DOHH2 (cell line): Measurements from ENCODE around the gene CACNG8.

Experiments used
- H3F3A ChIP-seq: fragments of 200-600 bp; sonication (generic), shearing (Covaris generic); 2 replicates; pipeline ENCODE4 v1.6.0; 2016; ENCODE audit warnings: antibody characterized with exemption, mild to moderate bottlenecking; ENCODE audit not compliant: control insufficient read depth, insufficient read depth
- H3K27ac ChIP-seq: fragments of 200-600 bp; sonication (generic); 2 replicates; pipeline ENCODE4 v1.5.1; 2014; ENCODE audit warnings: low read depth, mild to moderate bottlenecking, low read length, moderate library complexity
- H3K27me3 ChIP-seq: fragments of 200-600 bp; sonication (generic); 2 replicates; pipeline ENCODE4 v1.6.1; 2014; ENCODE audit warnings: mild to moderate bottlenecking, low read length, mixed read lengths; ENCODE audit not compliant: control insufficient read depth
- H3K36me3 ChIP-seq: fragments of 200-600 bp; sonication (generic); 2 replicates; pipeline ENCODE4 v1.6.1; 2014; ENCODE audit warnings: mild to moderate bottlenecking, low read length, moderate library complexity, mixed read lengths; ENCODE audit not compliant: control insufficient read depth
- H3K4me1 ChIP-seq: fragments of 200-600 bp; sonication (generic); 2 replicates; pipeline ENCODE4 v1.6.1; 2014; ENCODE audit warnings: mild to moderate bottlenecking, low read length, mixed read lengths; ENCODE audit not compliant: control insufficient read depth
- H3K4me2 ChIP-seq: fragments of 200-600 bp; sonication (generic); 2 replicates; pipeline ENCODE4 v1.6.0; 2014; ENCODE audit warnings: mild to moderate bottlenecking, low read length, moderate library complexity
- H3K4me3 ChIP-seq: fragments of 200-600 bp; sonication (generic); 2 replicates; pipeline ENCODE4 v1.5.1; 2014; ENCODE audit warnings: mild to moderate bottlenecking, low read length, mixed read lengths
- H3K79me2 ChIP-seq: fragments of 200-600 bp; sonication (generic); 2 replicates; pipeline ENCODE4 v1.6.1; 2014; ENCODE audit warnings: mild to moderate bottlenecking, low read length, mixed read lengths; ENCODE audit not compliant: control insufficient read depth
- H3K9me2 ChIP-seq: fragments of 200-600 bp; sonication (generic); replicated peaks from 2 replicates; pipeline ENCODE4 v1.6.1; 2014; ENCODE audit warnings: mild to moderate bottlenecking, low read length, mixed read lengths; ENCODE audit not compliant: control insufficient read depth
- H3K9me3 ChIP-seq: fragments of 200-600 bp; sonication (generic); 2 replicates; pipeline ENCODE4 v1.6.1; 2014; ENCODE audit warnings: antibody characterized with exemption, low read length, mixed read lengths; ENCODE audit not compliant: control insufficient read depth, insufficient read depth
- H4K20me1 ChIP-seq: fragments of 200-600 bp; sonication (generic); 2 replicates; pipeline ENCODE4 v1.6.0; 2014; ENCODE audit warnings: low read depth, mild to moderate bottlenecking, antibody characterized with exemption, low read length, moderate library complexity; ENCODE audit not compliant: control insufficient read depth, insufficient read depth
- CTCF ChIP-seq: fragments of 200-600 bp; sonication (generic); IDR thresholded peaks from one replicate; pipeline ENCODE4 v1.5.1; 2014; ENCODE audit warnings: antibody characterized with exemption, mild to moderate bottlenecking, low read depth, low read length; ENCODE audit not compliant: poor library complexity, severe bottlenecking
- EZH2phosphoT487 ChIP-seq: fragments of 200-600 bp; sonication (generic); IDR thresholded peaks from 2 replicates; pipeline ENCODE4 v1.6.1; 2017; ENCODE audit warnings: borderline replicate concordance, mild to moderate bottlenecking, antibody characterized with exemption, low read length, moderate library complexity, mixed read lengths

The CACNG8 gene

GRCh38 chr19:53992211-53992610, 29.5 kb downstream of the CACNG8 start:
- Histone ChIP-seq H3K36me3 (no peaks in the 10 kb centered on the region), H3K27me3 (no peaks in the 10 kb centered on the region), H3K4me1 (no peaks in the 10 kb centered on the region), H3K79me2 (no peaks in the 10 kb centered on the region), H3K27ac (no peak overlapping the region), H3K4me3 (no peak overlapping the region), H3F3A (no peaks in the 10 kb centered on the region), H3K4me2 (no peak overlapping the region), H3K9me3 (no peaks in the 10 kb centered on the region), H4K20me1 (no peaks in the 10 kb centered on the region), H3K9me2 (no peaks in the 10 kb centered on the region)
- TF ChIP-seq CTCF (no peak), EZH2phosphoT487 (no peak)

- Histone ChIP-seq H3K9me3 (no peaks in the 10 kb centered on the region), H3K4me2 (no peak overlapping the region), H3F3A (no peaks in the 10 kb centered on the region), H3K9me2 (no peaks in the 10 kb centered on the region), H4K20me1 (no peaks in the 10 kb centered on the region), H3K79me2 (no peaks in the 10 kb centered on the region), H3K27ac (no peak overlapping the region), H3K4me3 (no peak overlapping the region), H3K36me3 (no peaks in the 10 kb centered on the region), H3K4me1 (no peaks in the 10 kb centered on the region), H3K27me3 (no peaks in the 10 kb centered on the region)
- TF ChIP-seq EZH2phosphoT487 (no peak), CTCF (no peak)
These were observed 30.1 kb downstream of the CACNG8 start for GRCh38 chr19:53992815-53993214.

- TF ChIP-seq EZH2phosphoT487 (no peak), CTCF (no peak)
- Histone ChIP-seq H3K79me2 (no peaks in the 10 kb centered on the region), H4K20me1 (no peaks in the 10 kb centered on the region), H3K4me2 (no peak overlapping the region), H3K4me1 (no peaks in the 10 kb centered on the region), H3K27ac (no peak overlapping the region), H3K9me2 (no peaks in the 10 kb centered on the region), H3F3A (no peaks in the 10 kb centered on the region), H3K9me3 (no peaks in the 10 kb centered on the region), H3K27me3 (no peaks in the 10 kb centered on the region), H3K4me3 (no peak overlapping the region), H3K36me3 (no peaks in the 10 kb centered on the region)
These were observed 30.7 kb downstream of the CACNG8 start for GRCh38 chr19:53993448-53993847.

GRCh38 chr19:53994811-53995210, 32.1 kb downstream of the CACNG8 start:
- H3K9me3 ChIP-seq = no peaks in the 10 kb centered on the region

More at GRCh38 chr19:53994811-53995210, 32.1 kb downstream of the CACNG8 start:
- H3K4me2 ChIP-seq = no peak overlapping the region
- H3F3A ChIP-seq = no peaks in the 10 kb centered on the region
- H3K4me3 ChIP-seq = no peak overlapping the region
- TF ChIP-seq EZH2phosphoT487 = no peak
- no peak for TF ChIP-seq CTCF
- H3K9me2 ChIP-seq = no peaks in the 10 kb centered on the region
- no peaks in the 10 kb centered on the region for H3K4me1 ChIP-seq
- no peaks in the 10 kb centered on the region for H3K27me3 ChIP-seq
- H4K20me1 ChIP-seq = no peaks in the 10 kb centered on the region
- no peak overlapping the region for H3K27ac ChIP-seq
- no peaks in the 10 kb centered on the region for H3K79me2 ChIP-seq
- no peaks in the 10 kb centered on the region for H3K36me3 ChIP-seq
